MM.1S (cell line): ENCODE data around the gene SOAT1.
"Not testable (repeated sequence)": the region's sequence is repeated elsewhere in the genome, so short reads cannot be mapped to it uniquely, and the experiment has no call there.

Experiments used
- DNase-seq: peaks from one replicate; pipeline ENCODE4 v3.0.0-alpha.2; 2015
- H2AFZ ChIP-seq: fragments of 300-600 bp; sonication (generic); 2 replicates; pipeline ENCODE4 v1.6.0; 2016; ENCODE audit warnings: antibody characterized with exemption, low read length
- H3F3A ChIP-seq: fragments of 300-600 bp; sonication (generic); 2 replicates; pipeline ENCODE4 v1.6.1; 2016; ENCODE audit warnings: mild to moderate bottlenecking, antibody characterized with exemption, low read length, moderate library complexity, mixed read lengths; ENCODE audit not compliant: insufficient read depth
- H3K27ac ChIP-seq: fragments of 300-600 bp; sonication (generic); 2 replicates; pipeline ENCODE4 v1.5.1; 2016; ENCODE audit warnings: mild to moderate bottlenecking, low read length
- H3K27me3 ChIP-seq: fragments of 300-600 bp; sonication (generic); replicated peaks from 2 replicates; pipeline ENCODE4 v1.6.0; 2016; ENCODE audit warnings: low read length; ENCODE audit not compliant: insufficient read depth
- H3K36me3 ChIP-seq: fragments of 300-600 bp; sonication (generic); replicated peaks from 2 replicates; pipeline ENCODE4 v1.6.1; 2016; ENCODE audit warnings: mild to moderate bottlenecking, low read length, mixed read lengths; ENCODE audit not compliant: insufficient read depth
- H3K4me1 ChIP-seq: fragments of 300-600 bp; sonication (generic); 2 replicates; pipeline ENCODE4 v1.6.1; 2016; ENCODE audit warnings: low read length, mixed read lengths
- H3K4me2 ChIP-seq: fragments of 300-600 bp; sonication (generic); 2 replicates; pipeline ENCODE4 v1.6.0; 2016; ENCODE audit warnings: low read depth, low read length
- H3K4me3 ChIP-seq: fragments of 300-600 bp; sonication (generic); 2 replicates; pipeline ENCODE4 v1.5.1; 2016; ENCODE audit warnings: low read length, mixed read lengths
- H3K79me2 ChIP-seq: fragments of 300-600 bp; sonication (generic); 2 replicates; pipeline ENCODE4 v1.6.1; 2016; ENCODE audit warnings: mixed run types, low read length, mixed read lengths
- H3K9ac ChIP-seq: fragments of 300-600 bp; sonication (generic); 2 replicates; pipeline ENCODE4 v1.6.1; 2016; ENCODE audit warnings: low read length, mixed read lengths
- H3K9me2 ChIP-seq: fragments of 300-600 bp; sonication (generic); replicated peaks from 2 replicates; pipeline ENCODE4 v1.6.1; 2016; ENCODE audit warnings: mild to moderate bottlenecking, low read length, mixed read lengths; ENCODE audit not compliant: insufficient read depth
- H3K9me3 ChIP-seq: fragments of 300-600 bp; sonication (generic); replicated peaks from 2 replicates; pipeline ENCODE4 v1.6.1; 2016; ENCODE audit warnings: mild to moderate bottlenecking, low read length, mixed read lengths; ENCODE audit not compliant: insufficient read depth
- H4K20me1 ChIP-seq: fragments of 300-600 bp; sonication (generic); 2 replicates; pipeline ENCODE4 v1.6.1; 2016; ENCODE audit warnings: mild to moderate bottlenecking, low read length, moderate library complexity, mixed read lengths; ENCODE audit not compliant: insufficient read depth
- CTCF ChIP-seq: fragments of 300-600 bp; sonication (generic); IDR thresholded peaks from 2 replicates; pipeline ENCODE4 v1.5.1; 2016; ENCODE audit warnings: antibody characterized with exemption, low read length, mixed read lengths
- EZH2 ChIP-seq: fragments of 300-600 bp; sonication (generic); optimal IDR thresholded peaks from 2 replicates; pipeline ENCODE3; 2017; ENCODE audit warnings: low read depth, mild to moderate bottlenecking, antibody characterized with exemption, low read length, mixed read lengths
- EZH2phosphoT487 ChIP-seq: fragments of 300-600 bp; sonication (generic); IDR thresholded peaks from 2 replicates; pipeline ENCODE4 v1.6.1; 2018; ENCODE audit warnings: antibody characterized with exemption, low read length

SOAT1 gene

DNA sequence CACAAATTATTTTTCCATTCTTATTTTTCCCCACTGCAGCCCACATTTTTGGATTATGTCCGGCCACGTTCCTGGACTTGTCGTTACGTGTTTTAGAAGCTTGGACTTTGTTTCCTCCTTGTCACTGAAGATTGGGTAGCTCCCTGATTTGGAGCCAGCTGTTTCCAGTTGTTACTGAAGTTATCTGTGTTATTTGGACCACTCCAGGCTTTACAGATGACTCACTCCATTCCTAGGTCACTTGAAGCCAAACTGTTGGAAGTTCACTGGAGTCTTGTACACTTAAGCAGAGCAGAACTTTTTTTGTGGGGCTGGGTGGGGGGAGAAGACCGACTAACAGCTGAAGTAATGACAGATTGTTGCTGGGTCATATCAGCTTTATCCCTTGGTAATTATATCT, 59.9 kb downstream of the SOAT1 start:
- Histone ChIP-seq H2AFZ (no peak overlapping the region), H3K9me2 (no peaks in the 10 kb centered on the region), H3K9ac (no peak overlapping the region), H3F3A (no peaks in the 10 kb centered on the region), H3K4me2 (no peak overlapping the region), H3K4me1 (no peaks in the 10 kb centered on the region), H3K4me3 (no peak overlapping the region), H4K20me1 (no peaks in the 10 kb centered on the region), H3K27me3 (no peaks in the 10 kb centered on the region), H3K27ac (no peak overlapping the region), H3K36me3 (peaks cover 4% of the 10 kb centered on the region; the same call in 1 of the 2 replicates), H3K79me2 (no peaks in the 10 kb centered on the region), H3K9me3 (no peaks in the 10 kb centered on the region)
- TF ChIP-seq EZH2phosphoT487 (no peak), EZH2 (no peak), CTCF (no peak)
- no peak for DNase-seq

DNA sequence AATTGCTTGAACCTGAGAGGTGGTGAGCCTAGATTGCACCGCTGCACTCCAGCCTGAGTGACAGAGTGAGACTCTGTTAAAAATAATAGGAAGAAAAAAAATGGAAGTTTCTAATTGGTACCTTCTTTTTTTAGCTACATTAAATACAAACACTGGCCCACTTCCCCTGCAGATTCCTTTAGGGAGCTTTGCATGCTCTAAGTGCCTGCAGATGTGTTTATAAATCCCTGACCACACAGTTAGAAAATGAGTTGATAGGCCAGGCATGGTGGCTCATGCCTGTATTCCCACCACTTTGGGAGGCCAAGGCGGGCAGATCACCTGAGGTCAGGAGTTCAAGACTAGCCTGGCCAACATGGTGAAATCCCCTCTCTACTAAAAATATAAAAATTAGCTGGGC, 68.0 kb downstream of the SOAT1 start:
- not testable (repeated sequence) for H3K4me3 ChIP-seq, H3K9me2 ChIP-seq, H3K9me3 ChIP-seq, H3K79me2 ChIP-seq, H3K4me1 ChIP-seq, H3K27me3 ChIP-seq, H3K27ac ChIP-seq, DNase-seq, H4K20me1 ChIP-seq, H2AFZ ChIP-seq, H3K36me3 ChIP-seq, H3K9ac ChIP-seq, H3K4me2 ChIP-seq
- H3F3A ChIP-seq, result peaks cover 14% of the 10 kb centered on the region

GRCh38 chr1:179365342-179366092, 71.9 kb downstream of the SOAT1 start, which contains the start of gene AXDND1:
Gene AXDND1 (plus strand): TSS chr1:179365971. CDS start chr1:179366510, 539 bp downstream.
- Histone ChIP-seq H3K9ac (peak within 1 kb of the TSS; percentile 85), H3K4me3 (peak within 1 kb of the TSS; percentile 81), H3K36me3 (no peaks in the 10 kb centered on the region), H3K27ac (peak within 1 kb of the TSS; percentile 92), H3K27me3 (no peaks in the 10 kb centered on the region), H3K79me2 (no peaks in the 10 kb centered on the region), H3K4me1 (peaks cover 3% of the 10 kb centered on the region; the same call in 1 of the 2 replicates), H3F3A (peaks cover 18% of the 10 kb centered on the region), H4K20me1 (no peaks in the 10 kb centered on the region), H2AFZ (peak within 1 kb of the TSS; percentile 88), H3K4me2 (peak within 1 kb of the TSS; percentile 93), H3K9me2 (no peaks in the 10 kb centered on the region), H3K9me3 (no peaks in the 10 kb centered on the region)
- no peak for TF ChIP-seq CTCF
- TF ChIP-seq EZH2, result no peak
- TF ChIP-seq EZH2phosphoT487, result no peak
- DNase-seq, result peak; percentile 93

DNA sequence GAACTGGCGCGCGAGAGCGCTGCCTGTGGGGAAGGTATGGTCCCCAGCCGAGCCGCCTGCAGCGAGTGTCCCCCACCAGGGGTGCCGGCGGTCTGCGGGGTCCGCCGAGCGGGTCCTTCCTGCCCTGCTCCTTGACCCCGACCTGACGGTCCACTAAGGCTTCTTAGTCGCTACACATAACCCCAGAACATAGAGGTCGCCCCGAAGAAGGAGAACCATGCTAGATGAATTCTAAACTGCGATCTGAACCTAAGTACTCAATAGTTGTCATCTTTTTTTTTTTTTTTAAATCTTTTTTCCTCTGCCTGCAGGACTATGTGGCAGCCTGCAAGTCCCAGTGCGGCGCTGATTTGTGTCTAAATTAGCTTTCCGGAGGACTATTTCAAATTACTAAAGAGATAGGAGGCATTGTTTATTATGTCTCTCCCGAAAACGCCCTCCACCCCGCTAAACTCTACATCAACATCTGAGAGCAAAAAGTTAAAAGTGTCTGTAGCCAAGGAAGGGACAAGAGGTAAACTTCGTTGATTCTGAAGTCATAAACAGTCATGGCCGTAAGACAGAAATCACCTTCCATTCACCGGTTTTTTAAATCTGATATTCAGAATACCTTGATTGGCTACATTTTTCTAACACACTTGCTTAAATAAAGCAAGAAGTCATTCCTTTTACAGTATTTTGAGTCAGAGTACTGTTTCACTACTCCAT, 72.7 kb downstream of the SOAT1 start:
- Histone ChIP-seq H4K20me1 (no peaks in the 10 kb centered on the region), H3K9me3 (no peaks in the 10 kb centered on the region), H3K27ac (peak overlapping the region; percentile 92), H3K36me3 (no peaks in the 10 kb centered on the region), H3F3A (peaks cover 18% of the 10 kb centered on the region), H3K9ac (peak overlapping the region; percentile 85), H3K4me2 (peak overlapping the region; percentile 93), H3K4me3 (peak overlapping the region; percentile 81), H2AFZ (peak overlapping the region; percentile 88), H3K4me1 (peaks cover 3% of the 10 kb centered on the region; the same call in 1 of the 2 replicates), H3K9me2 (no peaks in the 10 kb centered on the region), H3K27me3 (no peaks in the 10 kb centered on the region), H3K79me2 (no peaks in the 10 kb centered on the region)
- TF ChIP-seq CTCF (no peak), EZH2 (no peak), EZH2phosphoT487 (no peak)
- DNase-seq, result peak; percentile 33
